NCI-H82 (cell line): ENCODE data around the gene CLDN24.
A peak's percentile ranks its signal among the peaks of the same experiment; 100 is the strongest.

ENCODE experiments used
- DNase-seq: peaks from one replicate; lab custom pipeline; 2025; lab: John Stamatoyannopoulos, UW

The CLDN24 gene

GRCh38 chr4:183321079-183321478, 1.1 kb downstream of the CLDN24 start:
- no peak for DNase-seq

GRCh38 chr4:183320211-183321059, 1.8 kb downstream of the CLDN24 start, which contains the start of gene CLDN22:
CLDN22 (minus strand) TSS chr4:183320276; CDS start chr4:183320218, 58 bp downstream.
- DNase-seq: no peak

- no peak for DNase-seq
These were observed 3.6 kb downstream of the CLDN24 start for GRCh38 chr4:183318656-183319055.

GRCh38 chr4:183314806-183315205, 7.4 kb downstream of the CLDN24 start:
- DNase-seq: no peak

GRCh38 chr4:183314336-183314735, 7.9 kb downstream of the CLDN24 start:
- DNase-seq: no peak

- no peak for DNase-seq
These were observed 9.4 kb downstream of the CLDN24 start for GRCh38 chr4:183312841-183313240.

GRCh38 chr4:183306811-183307210, 15.4 kb downstream of the CLDN24 start:
- DNase-seq: peak; percentile 58

- DNase-seq: no peak
These were observed 17.7 kb downstream of the CLDN24 start for GRCh38 chr4:183304538-183304937.

- no peak for DNase-seq
These were observed 18.2 kb downstream of the CLDN24 start for GRCh38 chr4:183304067-183304466.

- DNase-seq: no peak
These were observed 18.9 kb downstream of the CLDN24 start for GRCh38 chr4:183303301-183303700.

GRCh38 chr4:183300655-183301054, 21.6 kb downstream of the CLDN24 start:
- DNase-seq: no peak

- DNase-seq: no peak
These were observed 22.2 kb downstream of the CLDN24 start for GRCh38 chr4:183300070-183300469.

GRCh38 chr4:183299464-183299863, 22.8 kb downstream of the CLDN24 start:
- no peak for DNase-seq

- DNase-seq: no peak
These were observed 24.6 kb downstream of the CLDN24 start for GRCh38 chr4:183297675-183298074.

- DNase-seq: no peak
These were observed 26.5 kb downstream of the CLDN24 start for GRCh38 chr4:183295711-183296110.

GRCh38 chr4:183291070-183291469, 31.2 kb downstream of the CLDN24 start:
- no peak for DNase-seq

GRCh38 chr4:183289688-183290087, 32.5 kb downstream of the CLDN24 start:
- peak; percentile 0 for DNase-seq

- peak; percentile 0 for DNase-seq
These were observed 33.3 kb downstream of the CLDN24 start for GRCh38 chr4:183288955-183289354.

- DNase-seq: no peak
These were observed 34.5 kb downstream of the CLDN24 start for GRCh38 chr4:183287677-183288076.

- DNase-seq: no peak
These were observed 34.9 kb downstream of the CLDN24 start for GRCh38 chr4:183287309-183287659.

- DNase-seq: no peak
These were observed 35.5 kb downstream of the CLDN24 start for GRCh38 chr4:183286590-183287308.

GRCh38 chr4:183285886-183286285, 36.3 kb downstream of the CLDN24 start:
- DNase-seq: no peak

- no peak for DNase-seq
These were observed 37.3 kb downstream of the CLDN24 start for GRCh38 chr4:183284965-183285364.
